H1 (cell line): ENCODE measurements around the gene HOXB13. TPM values are rescaled to one million over a fixed set of nuclear protein-coding genes. Genes with fewer than 3 reads are reported as not detected.

Experiments
- CTCF ChIA-PET: fragments of 300-600 bp; sonication (Branson Sonifier 250); formaldehyde crosslinking; loops from one replicate; lab custom pipeline; 2021; ENCODE audit not compliant: partially characterized antibody; lab: Charles Lee
- POLR2A ChIA-PET: fragments of 300-600 bp; sonication (Branson Sonifier 250); formaldehyde crosslinking; loops from one replicate; lab custom pipeline; 2021; ENCODE audit warnings: inconsistent platforms; ENCODE audit not compliant: partially characterized antibody; lab: Charles Lee
- DNase-seq, 2 experiments: peaks; one replicate each; pipeline versions ENCODE4 v3.0.0 to v3.0.0-alpha.2; 2010 to 2022; ENCODE audit warnings: low spot score in 2 of 2, low read depth in 1 of 2, mixed read lengths in 1 of 2
- FAIRE-seq: peaks from 2 replicates; lab custom pipeline; 2011; peaks lifted over from hg19 to GRCh38; lab: Jason Lieb, UNC
- H2AFZ ChIP-seq: 2 replicates; pipeline ENCODE4 v1.8.1; 2012; ENCODE audit warnings: low read length, inconsistent platforms
- H2AK5ac ChIP-seq: 2 replicates; pipeline ENCODE4 v1.6.1; 2013; ENCODE audit warnings: low read depth, low read length
- H2BK120ac ChIP-seq: replicated peaks from 2 replicates; pipeline ENCODE3; 2013; ENCODE audit warnings: low read depth, low read length, inconsistent platforms
- H2BK12ac ChIP-seq: 2 replicates; pipeline ENCODE4 v1.6.1; 2013; ENCODE audit warnings: low read depth, low read length
- H2BK15ac ChIP-seq: 2 replicates; pipeline ENCODE4 v1.6.1; 2013; ENCODE audit warnings: low read length
- H2BK20ac ChIP-seq: 2 replicates; pipeline ENCODE4 v1.6.1; 2013; ENCODE audit warnings: low read length
- H2BK5ac ChIP-seq: 2 replicates; pipeline ENCODE4 v1.6.1; 2013; ENCODE audit warnings: low read depth, low read length
- H3K14ac ChIP-seq: 2 replicates; pipeline ENCODE4 v1.6.1; 2013; ENCODE audit warnings: inconsistent platforms; ENCODE audit not compliant: insufficient read length
- H3K18ac ChIP-seq: 2 replicates; pipeline ENCODE4 v1.6.1; 2013; ENCODE audit warnings: low read length; ENCODE audit errors: extremely low read depth
- H3K23ac ChIP-seq: 2 replicates; pipeline ENCODE4 v1.6.1; 2013; ENCODE audit warnings: inconsistent platforms; ENCODE audit not compliant: insufficient read length
- H3K23me2 ChIP-seq: 2 replicates; pipeline ENCODE4 v1.6.1; 2013; ENCODE audit warnings: low read depth, low read length
- H3K27ac ChIP-seq: 2 replicates; pipeline ENCODE4 v1.6.1; 2011; ENCODE audit warnings: low read depth, low read length, inconsistent platforms
- H3K27me3 ChIP-seq, 4 experiments: replicated peaks in 1 of 4; 1 replicate in 1 of 4; 2 replicates in 3 of 4; pipeline versions ENCODE4 v1.6.1 to v1.8.1; 2011 to 2013; ENCODE audit warnings: low read length in 3 of 4, mild to moderate bottlenecking in 3 of 4, inconsistent platforms in 2 of 4, mixed read lengths in 2 of 4, moderate library complexity in 1 of 4; ENCODE audit not compliant: control insufficient read depth in 3 of 4, insufficient read depth in 3 of 4; ENCODE audit errors: extremely low read depth in 1 of 4
- H3K36me3 ChIP-seq, 4 experiments: 2 replicates each; pipeline versions ENCODE4 v1.6.1 to v1.8.1; 2011 to 2013; ENCODE audit warnings: mild to moderate bottlenecking in 4 of 4, low read length in 3 of 4, moderate library complexity in 2 of 4, control low read depth in 1 of 4, inconsistent platforms in 1 of 4; ENCODE audit not compliant: insufficient read depth in 4 of 4, control insufficient read depth in 2 of 4
- H3K4ac ChIP-seq: replicated peaks from 2 replicates; pipeline ENCODE3; 2013; ENCODE audit warnings: low read length, low read depth, mixed read lengths, inconsistent platforms; ENCODE audit not compliant: insufficient read length
- H3K4me1 ChIP-seq, 4 experiments: replicated peaks in 1 of 4; 1 replicate in 1 of 4; 2 replicates in 3 of 4; pipeline versions ENCODE4 v1.6.1 to v1.8.1; 2011 to 2013; ENCODE audit warnings: low read length in 3 of 4, inconsistent platforms in 2 of 4, mixed read lengths in 1 of 4; ENCODE audit not compliant: insufficient read depth in 4 of 4, control insufficient read depth in 3 of 4
- H3K4me2 ChIP-seq, 2 experiments: 2 replicates each; pipeline versions ENCODE4 v1.6.1 to v1.8.1; 2011 to 2013; ENCODE audit warnings: low read depth in 2 of 2, low read length in 2 of 2, control low read depth in 1 of 2, inconsistent platforms in 1 of 2, mild to moderate bottlenecking in 1 of 2; ENCODE audit not compliant: insufficient read depth in 1 of 2
- H3K4me3 ChIP-seq, 4 experiments: fragments of 200-600, 300-600 bp in 1 of 4; sonication (generic), shearing (Covaris generic), sonication (Bioruptor Twin) in 1 of 4; 2 replicates each; pipeline versions ENCODE4 v1.5.1 to v1.8.1; 2011 to 2016; ENCODE audit warnings: low read length in 4 of 4, low read depth in 3 of 4, control low read depth in 2 of 4, inconsistent platforms in 2 of 4, mild to moderate bottlenecking in 2 of 4, mixed read lengths in 1 of 4, moderate library complexity in 1 of 4; ENCODE audit not compliant: insufficient read depth in 2 of 4; ENCODE audit errors: extremely low read depth in 1 of 4
- H3K56ac ChIP-seq: replicated peaks from 2 replicates; pipeline ENCODE3; 2013; ENCODE audit warnings: low read depth, mild to moderate bottlenecking, mixed read lengths, low read length, inconsistent platforms; ENCODE audit not compliant: insufficient read length
- H3K79me1 ChIP-seq: 2 replicates; pipeline ENCODE4 v1.6.1; 2013; ENCODE audit warnings: low read depth, low read length, control low read depth
- H3K79me2 ChIP-seq, 2 experiments: 2 replicates each; pipeline versions ENCODE4 v1.6.1 to v1.8.1; 2012 to 2013; ENCODE audit warnings: low read length in 2 of 2, mild to moderate bottlenecking in 2 of 2, inconsistent platforms in 1 of 2; ENCODE audit not compliant: insufficient read depth in 2 of 2, control insufficient read depth in 1 of 2
- H3K9ac ChIP-seq, 4 experiments: replicated peaks in 1 of 4; 1 replicate in 1 of 4; 2 replicates in 3 of 4; pipeline versions ENCODE4 v1.6.1 to v1.8.1; 2011 to 2013; ENCODE audit warnings: low read depth in 3 of 4, low read length in 3 of 4, control low read depth in 2 of 4, mild to moderate bottlenecking in 2 of 4, moderate library complexity in 2 of 4, inconsistent platforms in 1 of 4; ENCODE audit errors: extremely low read depth in 1 of 4
- H3K9me3 ChIP-seq, 2 experiments: 2 replicates each; pipeline versions ENCODE4 v1.6.1 to v1.8.1; 2012 to 2013; ENCODE audit warnings: mild to moderate bottlenecking in 2 of 2, moderate library complexity in 2 of 2, control low read depth in 1 of 2, inconsistent platforms in 1 of 2, low read depth in 1 of 2, low read length in 1 of 2, mixed read lengths in 1 of 2; ENCODE audit not compliant: insufficient read depth in 2 of 2
- H4K20me1 ChIP-seq, 2 experiments: replicated peaks in 1 of 2; 2 replicates each; pipeline versions ENCODE3 to v1.8.1; 2011 to 2013; ENCODE audit warnings: inconsistent platforms in 2 of 2, low read length in 2 of 2, mild to moderate bottlenecking in 1 of 2; ENCODE audit not compliant: insufficient read depth in 2 of 2, control insufficient read depth in 1 of 2
- H4K5ac ChIP-seq: 2 replicates; pipeline ENCODE4 v1.6.1; 2013; ENCODE audit warnings: low read length, low read depth, mixed read lengths, inconsistent platforms; ENCODE audit not compliant: insufficient read length
- H4K8ac ChIP-seq: 2 replicates; pipeline ENCODE4 v1.8.0; 2013; ENCODE audit warnings: mild to moderate bottlenecking, moderate library complexity, low read length, inconsistent platforms; ENCODE audit not compliant: insufficient read depth; ENCODE audit errors: extremely low read depth
- H4K91ac ChIP-seq: replicated peaks from 2 replicates; pipeline ENCODE3; 2013; ENCODE audit warnings: low read length, mixed read lengths, inconsistent platforms; ENCODE audit not compliant: insufficient read length
- EZH2 ChIP-seq: fragments of 200-600 bp; sonication (generic); IDR thresholded peaks from 2 replicates; pipeline ENCODE4 v1.7.1; 2012; ENCODE audit warnings: low read depth, mild to moderate bottlenecking, moderate library complexity, low read length, inconsistent platforms; ENCODE audit not compliant: severe bottlenecking
- RXRA ChIP-seq: IDR thresholded peaks from 2 replicates; pipeline ENCODE4 v1.6.1; 2011; ENCODE audit warnings: low read depth, mild to moderate bottlenecking, low read length, moderate library complexity; ENCODE audit not compliant: insufficient read depth
- WGBS, 2 experiments: shearing (Covaris generic) in 1 of 2; methylation state at CpG; one replicate each; pipeline versions ENCODE4 v1.1.6 to v1.1.7; 2013 to 2015; ENCODE audit warnings: low lambda C conversion rate in 2 of 2, mixed read lengths in 2 of 2, inconsistent platforms in 1 of 2, low coverage in 1 of 2, missing lambda C conversion rate in 1 of 2; ENCODE audit not compliant: insufficient replicate concordance in 2 of 2, insufficient coverage in 1 of 2, insufficient read length in 1 of 2; ENCODE audit errors: extremely low coverage in 1 of 2, missing lambda C conversion rate in 1 of 2; 5-methylcytosine and 5-hydroxymethylcytosine counted together
- polyA plus RNA-seq, 7 experiments: library from polyadenylated mRNA; depleted of rRNA in 3 of 7; stranded (reverse) in 5 of 7; unstranded in 2 of 7; fragments of >200 nt in 5 of 7; fragments of 200-250 nt in 2 of 7; gene quantifications; 1 replicate in 5 of 7; 2 replicates in 1 of 7; 4 replicates in 1 of 7; pipeline versions ENCODE4 v1.2.1 to v1.2.3, GENCODE V29; 2011 to 2013; ENCODE audit warnings: missing spikeins in 2 of 7, mixed read lengths in 2 of 7
- total RNA-seq: library from RNA; stranded (reverse); fragmentation: NEBNext Ultra II Directional; extraction: Animal tissue kit (Norgen Biotek cat#: 25700); gene quantifications from 2 replicates; pipeline ENCODE4 v1.2.1, GENCODE V29; 2021

Gene HOXB13
- total and polyA plus RNA-seq, 2 of the 8 experiments (the other 6 are each of a cell fraction or from before 2014, with no cell fraction given): not detected

GRCh38 chr17:48756830-48757251 lies 28.3 kb upstream of the HOXB13 start:
- Histone ChIP-seq H3K9me3 (no peaks in the 10 kb centered on the region), H3K9ac (no peak overlapping the region), H3K23ac (no peak overlapping the region), H3K79me1 (no peaks in the 10 kb centered on the region), H2BK20ac (no peak overlapping the region), H3K14ac (no peak overlapping the region), H4K5ac (no peak overlapping the region), H2BK120ac (no peak overlapping the region), H3K79me2 (no peaks in the 10 kb centered on the region), H3K27me3 (peaks cover 63 to 88% (median 80%) of the 10 kb centered on the region in 4 experiments), H3K4ac (no peak overlapping the region), H2AK5ac (no peak overlapping the region), H2AFZ (no peak overlapping the region), H4K8ac (no peak overlapping the region), H2BK5ac (no peak overlapping the region), H3K56ac (no peak overlapping the region), H3K4me1 (peaks cover 0 to 7% (median 3%) of the 10 kb centered on the region in 4 experiments; a peak in 4 of 7 replicates), H2BK15ac (no peak overlapping the region), H3K27ac (no peak overlapping the region), H3K23me2 (peaks cover 2% of the 10 kb centered on the region; the same call in 1 of the 2 replicates), H3K18ac (no peak overlapping the region), H4K20me1 (peaks cover 15 to 25% of the 10 kb centered on the region in 2 experiments), H3K4me2 (no peak overlapping the region), H4K91ac (no peak overlapping the region), H3K36me3 (no peaks in the 10 kb centered on the region; a peak in 1 of 8 replicates), H3K4me3 (no peak overlapping the region), H2BK12ac (no peak overlapping the region)
- CTCF ChIA-PET: interaction anchor here (0.9 to 18.8 kb wide), 6 partner anchors 9 to 78 kb away, joined by 3 to 186 read pairs (median 10); no protein-coding TSS in a partner anchor
- FAIRE-seq (no peak), DNase-seq (no peak)
- POLR2A ChIA-PET: interaction anchor here (2.1 kb wide), 1 partner anchor 9 kb away, joined by 6 read pairs; no protein-coding TSS in a partner anchor
- TF ChIP-seq EZH2: peak; percentile 15
- TF ChIP-seq RXRA: no peak
- 54% methylated on average over 3 of the region's 3 CpGs; no CpG with 5 or more reads in 1 of the 2 experiments for WGBS, 2 experiments
